GM23338 (cell line): ENCODE measurements around the gene CXCR5.

Experiments used
- CREB1 ChIP-seq: fragments of 250-450 bp; sonication (Bioruptor Pico); IDR thresholded peaks from 2 replicates; pipeline ENCODE4 v1.5.0; 2020; ENCODE audit warnings: low read depth, mild to moderate bottlenecking, moderate library complexity
- CTCF ChIP-seq, 2 experiments: fragments of 200-600 bp in 1 of 2; sonication (generic) in 1 of 2; conservative IDR thresholded peaks; 2 replicates each; pipeline versions ENCODE4 v1.5.1 to v1.6.1; 2016 to 2017; ENCODE audit warnings: antibody characterized with exemption in 2 of 2, low read depth in 2 of 2, mild to moderate bottlenecking in 2 of 2, moderate library complexity in 1 of 2
- ETS1 ChIP-seq: IDR thresholded peaks from 2 replicates; pipeline ENCODE4 v1.6.1; 2016; ENCODE audit warnings: antibody characterized with exemption
- EZH2 ChIP-seq: fragments of 200-600 bp; sonication (generic); IDR thresholded peaks from one replicate; pipeline ENCODE4 v1.8.0; 2017; ENCODE audit warnings: antibody characterized with exemption, mild to moderate bottlenecking, low read depth; ENCODE audit not compliant: unreplicated experiment
- EZH2phosphoT487 ChIP-seq: fragments of 200-600 bp; sonication (generic); IDR thresholded peaks from one replicate; pipeline ENCODE4 v1.8.1; 2018; ENCODE audit warnings: antibody characterized with exemption; ENCODE audit not compliant: unreplicated experiment
- JUNB ChIP-seq: IDR thresholded peaks from one replicate; pipeline ENCODE4 v1.6.1; 2016; ENCODE audit warnings: antibody characterized with exemption; ENCODE audit not compliant: unreplicated experiment
- NANOG ChIP-seq: IDR thresholded peaks from 2 replicates; pipeline ENCODE4 v1.6.1; 2016; ENCODE audit warnings: antibody characterized with exemption, borderline replicate concordance
- POLR2AphosphoS5 ChIP-seq: IDR thresholded peaks from 2 replicates; pipeline ENCODE4 v1.6.1; 2016; ENCODE audit warnings: antibody characterized with exemption, low read depth
- REST ChIP-seq: IDR thresholded peaks from one replicate; pipeline ENCODE4 v1.6.1; 2018; ENCODE audit warnings: antibody characterized with exemption; ENCODE audit not compliant: unreplicated experiment
- STAT1 ChIP-seq: IDR thresholded peaks from one replicate; pipeline ENCODE4 v1.6.1; 2016; ENCODE audit warnings: antibody characterized with exemption; ENCODE audit not compliant: unreplicated experiment
- ZNF331 ChIP-seq: fragments of 250-450 bp; sonication (Bioruptor Pico); IDR thresholded peaks from 2 replicates; pipeline ENCODE4 v1.5.0; 2020; ENCODE audit warnings: low read depth, mild to moderate bottlenecking, moderate library complexity

- TF ChIP-seq CTCF (conservative IDR thresholded peaks at IDR 0.05; ENCODE audit: low read depth in 2 of 2) (no peak), ZNF331 (CRISPR knock-in tag) (no peak), EZH2 (no peak), POLR2AphosphoS5 (no peak), REST (no peak), NANOG (no peak), JUNB (no peak), EZH2phosphoT487 (no peak), ETS1 (no peak), CREB1 (CRISPR knock-in tag) (no peak), STAT1 (no peak)
Observed at GRCh38 chr11:118834427-118835028, 49.2 kb upstream of the CXCR5 start.
